HuH-7.5 (cell line): ENCODE measurements around the gene AMY2A.
"Not testable (repeated sequence)": the region's sequence is repeated elsewhere in the genome, so short reads cannot be mapped to it uniquely, and the experiment has no call there.

ENCODE experiments used
- DNase-seq: peaks from one replicate; pipeline ENCODE4 v3.0.0; 2011; ENCODE audit warnings: low spot score

AMY2A gene

DNA sequence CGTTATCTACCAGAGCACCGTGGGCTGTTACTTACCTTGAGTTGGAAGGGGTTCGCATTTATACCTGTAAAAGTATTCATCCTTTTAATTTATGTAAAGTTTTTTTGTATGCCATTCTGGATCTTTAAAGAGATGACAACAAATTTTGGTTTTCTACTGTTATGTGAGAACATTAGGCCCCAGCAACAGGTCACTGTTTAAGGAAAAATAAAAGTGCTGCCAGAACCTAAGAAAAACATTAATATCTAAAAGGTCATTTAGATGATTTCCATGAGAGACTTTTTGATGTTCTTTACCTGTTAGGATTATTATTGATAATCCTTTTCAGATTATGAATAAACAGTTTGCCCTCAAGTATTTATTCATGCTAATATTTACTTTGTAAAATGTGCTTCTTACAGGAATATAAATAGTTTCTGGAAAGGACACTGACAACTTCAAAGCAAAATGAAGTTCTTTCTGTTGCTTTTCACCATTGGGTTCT, at the start of gene AMY2A:
Gene AMY2A (plus strand): TSS at position 434 of the 484 bp plus-strand sequence. CDS start 14 bp downstream, at position 448.
- DNase-seq, result not testable (repeated sequence)

DNA sequence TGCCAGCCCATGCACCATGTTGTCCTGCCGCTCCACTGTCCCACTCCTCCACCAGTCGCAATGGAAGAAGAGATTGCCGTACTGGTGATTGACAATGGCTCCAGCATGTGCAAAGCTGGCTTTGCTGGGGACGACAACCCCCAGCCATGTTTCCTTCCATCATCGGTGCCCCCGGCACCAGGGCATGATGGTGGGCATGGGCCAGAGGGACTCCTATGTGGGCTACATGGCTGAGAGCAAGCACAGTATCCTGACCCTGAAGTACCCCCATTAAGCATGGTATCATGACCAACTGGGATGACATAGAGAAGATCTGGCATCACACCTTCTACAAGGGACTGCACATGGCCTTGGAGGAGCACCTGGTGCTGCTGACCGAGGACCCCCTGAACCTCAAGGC, 47.7 kb upstream of the AMY2A start:
- no peak for DNase-seq

DNA sequence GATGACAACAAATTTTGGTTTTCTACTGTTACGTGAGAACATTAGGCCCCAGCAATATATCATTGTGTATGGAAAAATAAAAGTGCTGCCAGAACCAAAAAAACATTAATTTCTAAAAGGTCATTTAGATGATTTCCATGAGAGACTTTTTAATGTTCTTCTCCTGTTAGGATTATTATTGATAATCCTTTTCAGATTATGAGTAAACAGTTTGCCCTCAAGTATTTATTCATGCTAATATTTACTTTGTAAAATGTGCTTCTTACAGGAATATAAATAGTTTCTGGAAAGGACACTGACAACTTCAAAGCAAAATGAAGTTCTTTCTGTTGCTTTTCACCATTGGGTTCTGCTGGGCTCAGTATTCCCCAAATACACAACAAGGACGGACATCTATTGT, 45.9 kb upstream of the AMY2A start, which contains the start of gene AMY2B:
Gene AMY2B (plus strand): TSS at position 301 of the 400 bp plus-strand sequence. CDS start 14 bp downstream, at position 315.
- not testable (repeated sequence) for DNase-seq

GRCh38 chr1:103576065-103576464, 41.2 kb upstream of the AMY2A start:
- DNase-seq, result no peak

DNA sequence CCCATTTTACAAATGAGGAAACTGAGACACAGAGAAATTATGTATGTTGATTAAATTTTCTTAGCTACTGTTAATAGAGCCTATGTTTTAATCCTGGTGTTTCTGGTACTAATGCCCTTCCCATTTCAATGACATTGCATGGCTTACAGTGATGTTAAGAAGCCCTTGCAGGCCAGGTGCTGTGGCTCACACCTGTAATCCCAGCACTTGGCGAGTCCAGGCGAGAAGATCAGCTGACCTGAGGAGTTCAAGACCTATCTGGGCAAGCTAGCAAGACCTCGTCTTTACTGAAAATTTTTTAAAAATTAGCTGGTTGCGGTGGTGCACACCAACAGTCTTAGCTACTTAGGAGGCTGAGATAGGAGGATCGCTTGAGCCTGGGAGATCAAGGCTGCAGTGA, 40.4 kb upstream of the AMY2A start:
- not testable (repeated sequence) for DNase-seq

GRCh38 chr1:103582464-103582863, 34.8 kb upstream of the AMY2A start:
- no peak for DNase-seq

DNA sequence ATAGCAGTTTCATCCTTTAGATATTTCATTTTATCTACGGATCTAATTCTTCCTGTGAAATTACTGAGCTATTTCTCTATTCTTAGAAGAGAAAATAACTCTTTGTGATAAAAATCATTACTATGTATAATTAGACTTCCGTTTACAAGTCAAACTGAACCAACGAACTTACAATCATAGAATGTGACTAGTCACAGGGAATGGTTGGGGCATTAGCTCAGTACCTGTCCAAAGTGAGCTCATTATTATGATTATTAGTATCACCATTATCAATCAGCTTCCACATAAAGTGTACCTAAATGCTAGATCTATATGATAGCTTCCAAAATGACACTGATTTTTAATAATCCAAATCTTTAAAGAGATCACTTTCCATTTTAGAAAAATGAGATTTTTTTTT, 33.3 kb upstream of the AMY2A start:
- DNase-seq, result no peak

DNA sequence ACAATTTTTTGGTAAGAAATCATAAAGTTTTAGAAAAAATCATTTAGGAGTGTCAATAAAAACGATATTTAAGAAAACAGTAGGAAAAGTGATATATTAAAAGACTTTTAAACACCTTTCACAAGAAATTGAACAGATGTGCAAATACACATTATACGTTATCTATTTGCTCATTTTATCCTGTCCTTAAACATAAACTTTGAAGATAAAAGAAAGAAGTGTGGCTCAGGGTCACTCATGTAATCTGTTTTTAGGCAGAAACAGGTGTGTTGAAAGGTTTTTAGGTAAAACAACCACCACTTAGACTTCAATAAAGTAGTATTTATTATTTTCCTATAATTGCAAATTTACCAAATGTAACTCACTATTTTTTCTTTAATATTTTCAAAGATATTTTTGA, 32.7 kb upstream of the AMY2A start:
- DNase-seq, result no peak

DNA sequence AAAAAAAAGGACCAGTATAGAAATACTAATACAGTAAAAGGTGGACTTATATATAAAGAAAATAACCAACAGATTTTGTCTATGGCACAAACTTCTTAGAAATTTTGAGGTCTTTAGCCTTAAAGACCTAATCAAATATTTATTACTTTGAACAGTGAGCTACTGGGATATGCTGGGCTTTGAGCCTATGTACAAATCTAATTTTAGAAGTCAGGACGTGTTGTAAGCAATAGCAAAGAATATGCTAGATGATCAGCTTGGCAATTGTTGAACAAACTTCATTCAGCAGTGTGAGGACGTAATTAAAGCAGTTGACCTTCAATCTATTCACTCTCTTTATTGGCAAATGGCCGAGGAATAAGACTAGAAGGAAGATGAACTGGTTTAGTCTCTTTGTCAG, 14.5 kb upstream of the AMY2A start:
- not testable (repeated sequence) for DNase-seq

GRCh38 chr1:103616362-103616761, 865 bp upstream of the AMY2A start:
- no peak for DNase-seq

GRCh38 chr1:103627436-103627835, 10.2 kb downstream of the AMY2A start:
- DNase-seq, result not testable (repeated sequence)

DNA sequence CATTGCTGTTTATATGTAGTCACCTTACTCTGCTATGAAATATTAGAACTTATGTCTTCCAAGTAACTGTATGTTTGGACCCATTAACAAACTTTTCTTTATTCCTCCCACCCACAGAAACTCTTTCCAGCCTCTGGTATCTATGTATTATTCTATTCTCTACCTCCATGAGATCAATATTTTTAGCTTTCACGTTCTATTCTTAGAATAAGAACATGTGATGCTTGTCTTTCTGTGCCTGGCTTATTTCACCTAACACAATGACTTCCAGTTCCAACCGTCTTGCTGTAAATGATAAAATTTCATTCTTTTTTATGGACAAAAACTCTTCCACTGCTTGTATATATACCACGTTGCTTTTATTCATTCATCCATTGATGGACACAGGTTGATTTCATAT, 24.0 kb downstream of the AMY2A start:
- DNase-seq, result not testable (repeated sequence)

DNA sequence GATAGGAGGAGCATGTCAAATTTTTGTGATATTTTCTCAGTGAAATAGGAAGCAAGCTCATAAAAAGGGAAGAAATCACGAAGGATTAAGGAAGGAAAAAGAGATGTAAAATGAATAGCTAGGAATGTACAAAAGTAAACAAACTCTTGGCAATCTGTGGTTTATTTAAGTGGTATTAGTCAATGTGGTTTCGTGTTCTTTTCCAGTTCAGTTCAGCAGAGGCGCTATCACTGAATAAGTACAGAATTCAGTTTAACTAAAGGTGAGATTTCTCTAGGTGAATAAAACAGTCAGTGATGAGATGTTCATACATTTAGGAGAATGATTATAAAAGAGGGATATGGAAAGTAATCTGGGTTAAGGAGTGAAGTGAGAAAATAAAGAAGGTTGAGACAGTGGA, 26.7 kb downstream of the AMY2A start:
- DNase-seq, result not testable (repeated sequence)

GRCh38 chr1:103650305-103650704, 33.1 kb downstream of the AMY2A start:
- not testable (repeated sequence) for DNase-seq

DNA sequence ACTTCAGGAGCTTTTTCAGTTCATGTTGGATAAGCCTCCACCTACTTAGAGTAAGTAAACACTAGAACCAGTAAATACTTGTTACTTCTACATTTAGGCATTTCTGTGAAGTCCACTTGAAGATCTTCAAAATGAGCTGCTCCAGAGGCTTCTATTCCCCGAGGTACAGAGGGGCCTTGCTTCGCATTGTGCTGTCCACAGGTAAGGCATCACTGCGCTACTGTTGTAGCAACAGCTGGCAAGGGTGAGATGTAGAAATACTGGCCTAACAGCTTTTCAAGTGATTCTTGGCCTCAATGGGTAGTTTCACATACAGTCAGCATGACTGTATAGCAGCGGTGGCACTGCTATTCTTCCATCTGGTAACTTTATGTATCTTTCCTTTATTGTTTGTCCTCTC, 33.7 kb downstream of the AMY2A start:
- not testable (repeated sequence) for DNase-seq

GRCh38 chr1:103654133-103654532, 36.9 kb downstream of the AMY2A start:
- not testable (repeated sequence) for DNase-seq

DNA sequence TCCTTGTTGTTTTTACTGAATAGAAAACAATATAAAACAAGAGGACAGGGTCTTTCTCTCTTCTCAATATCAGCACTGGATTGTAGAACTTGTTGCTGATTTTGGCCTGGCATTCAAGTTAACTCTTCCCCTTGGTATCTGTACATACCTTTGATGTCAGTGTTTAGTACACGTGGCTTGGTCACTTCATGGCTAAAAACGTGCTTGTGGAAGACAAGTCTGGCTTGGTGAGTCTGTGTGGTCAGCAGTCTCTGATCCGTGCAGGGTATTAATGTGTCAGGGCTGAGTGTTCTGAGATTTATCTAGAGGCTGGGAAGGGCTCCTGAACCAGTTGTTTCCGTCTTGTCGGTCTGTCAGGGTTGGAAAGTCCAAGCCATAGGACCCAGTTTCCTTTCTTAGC, 38.2 kb downstream of the AMY2A start, which contains the start of gene AMY1A:
Gene AMY1A (plus strand): TSS at position 301 of the 400 bp plus-strand sequence. CDS start 571 bp downstream, outside the sequence.
- not testable (repeated sequence) for DNase-seq
